ENCODE measurements around the gene TRIM8. TPM values are rescaled to one million over a fixed set of nuclear protein-coding genes. Genes with fewer than 3 reads are reported as not detected.

TRIM8 gene, protein sequence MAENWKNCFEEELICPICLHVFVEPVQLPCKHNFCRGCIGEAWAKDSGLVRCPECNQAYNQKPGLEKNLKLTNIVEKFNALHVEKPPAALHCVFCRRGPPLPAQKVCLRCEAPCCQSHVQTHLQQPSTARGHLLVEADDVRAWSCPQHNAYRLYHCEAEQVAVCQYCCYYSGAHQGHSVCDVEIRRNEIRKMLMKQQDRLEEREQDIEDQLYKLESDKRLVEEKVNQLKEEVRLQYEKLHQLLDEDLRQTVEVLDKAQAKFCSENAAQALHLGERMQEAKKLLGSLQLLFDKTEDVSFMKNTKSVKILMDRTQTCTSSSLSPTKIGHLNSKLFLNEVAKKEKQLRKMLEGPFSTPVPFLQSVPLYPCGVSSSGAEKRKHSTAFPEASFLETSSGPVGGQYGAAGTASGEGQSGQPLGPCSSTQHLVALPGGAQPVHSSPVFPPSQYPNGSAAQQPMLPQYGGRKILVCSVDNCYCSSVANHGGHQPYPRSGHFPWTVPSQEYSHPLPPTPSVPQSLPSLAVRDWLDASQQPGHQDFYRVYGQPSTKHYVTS
- total RNA-seq (10 to 100 TPM; 55.2 to 88.7 (median 59.1) TPM), polyA plus RNA-seq (10 to 100 TPM; 23.9 to 50.5 TPM), total RNA-seq (76.7 reads per million, percentile 80 among the genes with 10 or more reads in this experiment)

DNA sequence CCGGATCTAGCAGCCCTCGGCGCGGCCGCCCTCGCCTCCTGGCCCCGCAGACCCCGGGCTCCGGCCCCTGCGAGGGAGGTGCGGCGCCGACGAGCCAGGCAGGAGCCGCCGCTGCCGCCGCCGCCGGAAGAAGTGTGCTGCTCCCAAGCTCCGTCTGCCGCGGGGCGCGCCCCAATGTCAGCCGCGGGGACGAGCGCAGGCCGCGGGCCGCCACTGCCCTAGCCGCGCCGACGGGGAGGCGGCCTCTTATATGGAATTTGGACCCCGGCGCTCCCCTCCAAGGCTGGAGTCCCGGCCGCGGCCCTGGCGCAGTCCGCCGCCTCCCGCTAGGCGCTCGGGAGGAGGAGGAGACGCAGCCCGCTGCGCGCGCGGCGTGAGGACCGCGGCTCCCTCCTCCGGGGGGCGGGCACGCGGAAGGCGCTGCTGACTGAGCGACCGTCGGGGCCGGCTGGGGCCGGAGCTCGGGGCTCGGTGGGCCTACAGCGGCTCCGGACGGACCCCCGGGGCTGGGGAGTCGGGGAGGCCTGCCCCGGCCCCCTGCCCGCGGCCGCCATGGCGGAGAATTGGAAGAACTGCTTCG is at the start of gene TRIM8:
Gene TRIM8 (plus strand): TSS at position 414 of the 580 bp plus-strand sequence. CDS start 139 bp downstream, at position 553.
- Histone ChIP-seq H3K27ac (ENCODE audit: low read depth, low read length) (peak within 1 kb of the TSS; percentile 98), H3K4me3 (ENCODE audit: low read length) (peak within 1 kb of the TSS; percentile 99), H3K36me3 (ENCODE audit: control insufficient read depth in 2 of 3, insufficient read depth in 3 of 3, low read length in 3 of 3) (peaks cover 0 to 5% (median 0%) of the 10 kb centered on the region in 3 experiments), H3K27me3 (ENCODE audit: control insufficient read depth in 2 of 2, insufficient read depth in 2 of 2, low read length in 2 of 2) (no peaks in the 10 kb centered on the region), H3K9me3 (ENCODE audit: control insufficient read depth in 2 of 3, low read length in 3 of 3) (no peaks in the 10 kb centered on the region), H3K4me1 (ENCODE audit: control insufficient read depth in 2 of 2, insufficient read depth in 2 of 2, low read length in 2 of 2) (peaks cover 28 to 32% of the 10 kb centered on the region in 2 donors)
- peaks cover 32 to 42% (median 38%) of the 10 kb centered on the region in 7 donors for H3K4me1 Mint-ChIP-seq
- DNase-seq (peak; percentile 48 to 73 (median 68)), ATAC-seq (no peak)
- no peaks in the 10 kb centered on the region for H3K9me3 Mint-ChIP-seq
- H3K27me3 Mint-ChIP-seq = no peaks in the 10 kb centered on the region
- intact Hi-C loops (cut with micrococcal nuclease) = loop anchor here (1.0 to 10.0 kb wide), 11 partner anchors 9 to 1621 kb away; partner anchors contain the start of genes ARMH3 (in 1 of the 2), C10orf95 (in 1 of the 2), GBF1 (in 1 of the 2) and GSTO2 (in 1 of the 2)
- ChIA-PET POLR2A (interaction anchor here (0.7 to 6.4 kb wide), 26 partner anchors 9 to 512 kb away, joined by 3 to 169 read pairs (median 5); partner anchors contain the start of genes ACTR1A, ARL3, CUEDC2 and FBXL15), CTCF (interaction anchor here (1.1 to 4.1 kb wide), 7 partner anchors 10 to 70 kb away, joined by 3 to 22 read pairs (median 9); partner anchors contain the start of genes ARL3 and SFXN2)
- peak within 1 kb of the TSS; percentile 89 to 99 (median 96) for H3K27ac Mint-ChIP-seq
- H3K4me3 Mint-ChIP-seq = peak within 1 kb of the TSS; percentile 91 to 99 (median 98)
- peaks cover 0 to 19% (median 0%) of the 10 kb centered on the region in 5 donors for H3K36me3 Mint-ChIP-seq

DNA sequence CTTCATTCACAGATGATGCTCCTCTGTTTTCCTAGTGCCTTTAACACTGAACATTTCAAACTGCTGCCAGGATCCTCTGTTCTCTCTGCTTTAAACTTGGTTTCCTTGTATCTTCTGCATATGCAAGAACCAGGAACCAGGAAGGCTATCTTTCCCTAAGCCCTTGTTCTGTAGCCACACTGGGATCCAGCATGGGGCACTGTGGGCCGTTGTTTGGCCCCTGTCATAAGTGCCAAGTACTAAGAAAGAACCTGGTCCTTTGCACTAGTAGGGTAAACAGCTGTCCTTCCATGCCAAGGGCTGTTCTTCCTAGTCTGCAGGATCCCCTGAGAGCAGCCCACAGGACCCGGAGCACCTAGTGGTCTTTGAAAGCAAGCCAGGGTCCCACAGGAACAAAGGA is 49.0 kb upstream of the TRIM8 start:
- Histone ChIP-seq H3K4me1 (ENCODE audit: control insufficient read depth in 2 of 2, insufficient read depth in 2 of 2, low read length in 2 of 2) (no peaks in the 10 kb centered on the region), H3K36me3 (ENCODE audit: control insufficient read depth in 2 of 3, insufficient read depth in 3 of 3, low read length in 3 of 3) (peaks cover 0 to 62% (median 0%) of the 10 kb centered on the region in 3 experiments), H3K27me3 (ENCODE audit: control insufficient read depth in 2 of 2, insufficient read depth in 2 of 2, low read length in 2 of 2) (no peaks in the 10 kb centered on the region), H3K27ac (ENCODE audit: low read depth, low read length) (no peak overlapping the region), H3K4me3 (ENCODE audit: low read length) (no peak overlapping the region), H3K9me3 (ENCODE audit: control insufficient read depth in 2 of 3, low read length in 3 of 3) (no peaks in the 10 kb centered on the region)
- ATAC-seq (no peak), DNase-seq (no peak)
- Mint-ChIP-seq H3K4me1 (peaks cover 0 to 5% (median 0%) of the 10 kb centered on the region in 7 donors), H3K27ac (peak overlapping the region in 1 of 9 donors; percentile 38), H3K4me3 (no peak overlapping the region), H3K9me3 (no peaks in the 10 kb centered on the region), H3K36me3 (peaks cover 4 to 36% (median 10%) of the 10 kb centered on the region in 5 donors), H3K27me3 (no peaks in the 10 kb centered on the region)
- ChIA-PET CTCF (no interaction called here), POLR2A (no interaction called here)
- intact Hi-C loops (cut with micrococcal nuclease) = no loop called here

DNA sequence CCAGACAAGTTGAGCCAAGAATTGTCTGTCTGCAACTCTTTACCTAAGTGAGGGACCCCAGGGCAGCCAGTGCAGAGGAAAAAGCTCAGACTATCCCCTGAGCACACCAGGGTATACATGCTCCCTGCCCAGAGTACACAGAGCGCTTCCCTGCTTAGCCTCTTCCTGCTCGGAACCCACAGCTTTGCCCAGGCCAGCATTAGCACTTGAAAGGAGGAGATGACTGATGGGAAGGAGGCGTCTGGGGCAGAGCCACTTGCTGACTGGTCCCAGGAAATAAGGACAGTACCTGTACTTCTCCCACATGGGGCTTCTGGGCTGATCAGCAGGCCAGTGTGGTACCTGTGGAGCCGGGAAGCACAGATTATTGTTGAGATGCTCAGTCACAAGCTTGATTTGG is 48.4 kb upstream of the TRIM8 start:
- ATAC-seq (no peak), DNase-seq (no peak)
- Histone ChIP-seq H3K27me3 (ENCODE audit: control insufficient read depth in 2 of 2, insufficient read depth in 2 of 2, low read length in 2 of 2) (no peaks in the 10 kb centered on the region), H3K36me3 (ENCODE audit: control insufficient read depth in 2 of 3, insufficient read depth in 3 of 3, low read length in 3 of 3) (peaks cover 0 to 67% (median 0%) of the 10 kb centered on the region in 3 experiments), H3K4me3 (ENCODE audit: low read length) (no peak overlapping the region), H3K4me1 (ENCODE audit: control insufficient read depth in 2 of 2, insufficient read depth in 2 of 2, low read length in 2 of 2) (no peaks in the 10 kb centered on the region), H3K27ac (ENCODE audit: low read depth, low read length) (no peak overlapping the region), H3K9me3 (ENCODE audit: control insufficient read depth in 2 of 3, low read length in 3 of 3) (no peaks in the 10 kb centered on the region)
- POLR2A ChIA-PET = interaction anchor here (1.0 kb wide), 1 partner anchor 48 kb away, joined by 4 read pairs; the partner anchor contains the start of gene TRIM8
- H3K9me3 Mint-ChIP-seq = no peaks in the 10 kb centered on the region
- H3K27me3 Mint-ChIP-seq = no peaks in the 10 kb centered on the region
- H3K27ac Mint-ChIP-seq = no peak overlapping the region
- intact Hi-C loops (cut with micrococcal nuclease) = loop anchor here (1.0 to 2.0 kb wide), 3 partner anchors 17 to 370 kb away; partner anchors contain the start of gene ELOVL3 (in 1 of the 2)
- no peak overlapping the region for H3K4me3 Mint-ChIP-seq
- H3K4me1 Mint-ChIP-seq = peaks cover 0 to 5% (median 0%) of the 10 kb centered on the region in 7 donors
- CTCF ChIA-PET = no interaction called here
- peaks cover 4 to 40% (median 13%) of the 10 kb centered on the region in 5 donors for H3K36me3 Mint-ChIP-seq

DNA sequence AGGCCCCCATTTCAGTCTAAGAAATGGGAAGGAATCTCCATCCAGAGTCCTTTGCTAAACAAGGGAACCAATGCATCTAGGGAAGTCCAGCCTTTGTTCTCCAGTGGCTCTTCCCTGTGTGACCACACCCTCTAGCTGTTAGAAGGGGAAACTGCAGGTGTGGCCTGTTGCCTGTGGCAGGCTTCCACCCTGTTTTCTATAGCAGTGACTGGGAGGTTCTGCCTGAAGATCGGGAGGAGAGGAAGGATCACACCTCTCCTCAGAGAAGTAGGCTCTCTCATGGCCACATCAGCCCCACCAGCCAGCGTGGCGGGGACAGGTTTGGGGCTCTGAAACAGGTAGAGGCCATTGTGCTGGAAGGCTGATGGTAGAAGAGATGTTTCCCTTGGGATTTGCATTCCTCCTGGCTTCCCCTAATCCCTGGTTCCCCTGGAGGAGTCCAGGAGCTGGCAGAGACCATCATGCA is 47.7 kb upstream of the TRIM8 start:
- H3K9me3 Mint-ChIP-seq = no peaks in the 10 kb centered on the region
- DNase-seq = peak in 2 of 9 donors; percentile 20 to 29
- no peaks in the 10 kb centered on the region for H3K27me3 ChIP-seq (ENCODE audit: control insufficient read depth in 2 of 2, insufficient read depth in 2 of 2, low read length in 2 of 2)
- CTCF ChIA-PET = no interaction called here
- POLR2A ChIA-PET = interaction anchor here (0.5 to 1.0 kb wide), 2 partner anchors 34 to 48 kb away, joined by 4 read pairs; partner anchors contain the start of gene TRIM8
- no peaks in the 10 kb centered on the region for H3K9me3 ChIP-seq (ENCODE audit: control insufficient read depth in 2 of 3, low read length in 3 of 3)
- H3K27me3 Mint-ChIP-seq = no peaks in the 10 kb centered on the region
- no peaks in the 10 kb centered on the region for H3K4me1 ChIP-seq (ENCODE audit: control insufficient read depth in 2 of 2, insufficient read depth in 2 of 2, low read length in 2 of 2)
- peak overlapping the region in 2 of 9 donors; percentile 49 to 54 for H3K27ac Mint-ChIP-seq
- no peak overlapping the region for H3K4me3 ChIP-seq (ENCODE audit: low read length)
- H3K36me3 Mint-ChIP-seq = peaks cover 4 to 40% (median 13%) of the 10 kb centered on the region in 5 donors
- peak; percentile 63 for ATAC-seq
- H3K4me1 Mint-ChIP-seq = peaks cover 0 to 5% (median 0%) of the 10 kb centered on the region in 7 donors
- H3K36me3 ChIP-seq (ENCODE audit: control insufficient read depth in 2 of 3, insufficient read depth in 3 of 3, low read length in 3 of 3) = peaks cover 0 to 73% (median 0%) of the 10 kb centered on the region in 3 experiments
- H3K4me3 Mint-ChIP-seq = no peak overlapping the region
- no peak overlapping the region for H3K27ac ChIP-seq (ENCODE audit: low read depth, low read length)
- intact Hi-C loops (cut with micrococcal nuclease) = loop anchor here (1.0 to 2.0 kb wide), 3 partner anchors 16 to 370 kb away; partner anchors contain the start of gene ELOVL3 (in 1 of the 2)

DNA sequence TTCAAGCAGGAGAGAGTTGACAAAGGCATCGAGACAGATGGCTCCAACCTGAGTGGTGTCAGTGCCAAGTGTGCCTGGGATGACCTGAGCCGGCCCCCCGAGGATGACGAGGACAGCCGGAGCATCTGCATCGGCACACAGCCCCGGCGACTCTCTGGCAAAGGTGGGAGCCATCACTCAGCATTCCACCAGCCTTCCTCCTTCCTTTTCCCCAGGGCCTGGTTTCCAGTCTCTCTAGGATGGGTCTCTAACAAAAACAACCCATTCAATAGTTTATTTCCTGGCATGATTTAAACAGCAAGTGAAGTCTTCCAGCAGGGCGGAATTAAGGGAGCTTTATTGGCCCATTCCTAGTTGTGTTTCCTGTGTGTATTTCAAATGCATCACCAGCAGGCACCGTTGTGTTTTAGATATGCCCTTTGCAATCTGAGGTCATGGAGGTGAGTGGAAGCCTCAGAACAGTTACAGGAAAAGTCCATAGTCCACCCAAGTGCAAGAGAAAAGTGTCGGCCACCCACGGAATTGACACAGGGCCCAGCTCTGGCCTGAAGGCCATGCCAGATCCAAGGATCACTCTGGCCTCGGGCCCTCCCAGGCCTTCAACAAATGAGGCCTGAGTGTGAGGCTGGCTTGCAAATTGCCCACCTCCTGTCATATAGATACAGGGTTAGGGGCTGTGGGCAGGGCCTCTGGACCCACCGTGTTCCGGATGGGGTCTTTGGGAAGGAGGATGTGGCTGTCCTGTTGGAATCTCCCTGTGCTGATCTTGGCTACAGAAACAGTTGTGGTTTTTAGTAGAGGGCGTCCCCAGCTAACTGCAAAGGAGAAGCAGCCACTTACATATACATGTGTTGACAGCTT is 46.9 kb upstream of the TRIM8 start:
- ChIA-PET POLR2A (interaction anchor here (0.5 to 1.0 kb wide), 3 partner anchors 33 to 147 kb away, joined by 3 to 4 read pairs (median 4); partner anchors contain the start of gene TRIM8), CTCF (interaction anchor here (1.4 kb wide), 1 partner anchor 14 kb away, joined by 7 read pairs; no protein-coding TSS in a partner anchor)
- ATAC-seq (no peak), DNase-seq (no peak)
- Mint-ChIP-seq H3K27me3 (no peaks in the 10 kb centered on the region), H3K4me3 (no peak overlapping the region), H3K36me3 (peaks cover 4 to 41% (median 13%) of the 10 kb centered on the region in 5 donors), H3K27ac (peak overlapping the region in 1 of 9 donors; percentile 59), H3K9me3 (no peaks in the 10 kb centered on the region), H3K4me1 (peaks cover 0 to 5% (median 0%) of the 10 kb centered on the region in 7 donors)
- intact Hi-C loops (cut with micrococcal nuclease) = loop anchor here in 1 of 2 donors (2.0 kb wide), 1 partner anchor 15 kb away; no protein-coding TSS in a partner anchor
- H3K27ac ChIP-seq (ENCODE audit: low read depth, low read length) = no peak overlapping the region
- no peaks in the 10 kb centered on the region for H3K27me3 ChIP-seq (ENCODE audit: control insufficient read depth in 2 of 2, insufficient read depth in 2 of 2, low read length in 2 of 2)
- H3K36me3 ChIP-seq (ENCODE audit: control insufficient read depth in 2 of 3, insufficient read depth in 3 of 3, low read length in 3 of 3) = peaks cover 0 to 80% (median 0%) of the 10 kb centered on the region in 3 experiments
- no peaks in the 10 kb centered on the region for H3K4me1 ChIP-seq (ENCODE audit: control insufficient read depth in 2 of 2, insufficient read depth in 2 of 2, low read length in 2 of 2)
- no peak overlapping the region for H3K4me3 ChIP-seq (ENCODE audit: low read length)
- H3K9me3 ChIP-seq (ENCODE audit: control insufficient read depth in 2 of 3, low read length in 3 of 3) = no peaks in the 10 kb centered on the region

All from naive thymus-derived CD4-positive, alpha-beta T cell (primary cell).